ENCODE data around the gene MORF4L2. TPM values are rescaled to one million over a fixed set of nuclear protein-coding genes. Genes with fewer than 3 reads are reported as not detected.

MORF4L2 gene
- total and polyA plus RNA-seq, 9 of the 15 experiments (the other 6 are each of a cell fraction or from before 2014, with no cell fraction given): 324 to 781 (median 420) TPM

DNA sequence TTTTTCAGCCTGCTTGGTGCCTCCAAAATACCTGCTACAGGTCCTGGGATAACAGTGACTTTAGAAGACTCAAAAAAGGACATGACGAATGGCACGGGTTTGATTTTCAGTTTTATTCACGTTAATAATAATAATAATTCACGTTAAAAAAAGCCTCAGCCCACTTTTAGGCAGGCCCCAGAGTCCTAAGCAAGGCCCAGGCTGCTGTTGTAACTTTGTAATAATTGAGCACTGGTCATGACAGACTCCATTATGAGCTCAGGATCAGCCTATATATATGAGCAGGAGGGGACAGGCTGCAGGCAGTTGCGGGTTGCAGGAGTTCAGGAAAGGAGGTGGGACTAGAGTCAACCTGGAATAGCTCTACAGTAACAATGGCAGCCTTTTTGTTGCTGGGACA lies 24.1 kb upstream of the MORF4L2 start, which contains the start of gene TMEM31:
Gene TMEM31, plus strand, starts transcription at position 301 of the 400 bp plus-strand sequence. CDS start 1,350 bp downstream, outside the sequence.
- no peaks in the 10 kb centered on the region for H3K79me2 ChIP-seq (ENCODE audit: control insufficient read depth, insufficient read depth, low read length)
- ATAC-seq (no peak), FAIRE-seq (no peak), DNase-seq (ENCODE audit: extremely low read depth in 1 of 4, low spot score in 3 of 4) (no peak)
- no peaks in the 10 kb centered on the region for H3K9me3 ChIP-seq (replicated peaks; ENCODE audit: control insufficient read depth, insufficient read depth, low read depth, low read length)
- 6% methylated on average over 5 of the region's 5 CpGs for WGBS (ENCODE audit: insufficient coverage, low coverage, missing lambda C conversion rate)
- H4K20me1 ChIP-seq (replicated peaks; ENCODE audit: control insufficient read depth, insufficient read depth, low read length): no peaks in the 10 kb centered on the region
- no peak within 1 kb of the TSS for H3K9ac ChIP-seq (ENCODE audit: insufficient read depth in 1 of 2, low read depth in 2 of 2, low read length in 2 of 2)
- H3K36me3 ChIP-seq (ENCODE audit: control insufficient read depth, insufficient read depth, low read length): no peaks in the 10 kb centered on the region
- no peak within 1 kb of the TSS for H3K27ac ChIP-seq (ENCODE audit: extremely low read depth, low read depth, low read length)
- peaks cover 4 to 17% of the 10 kb centered on the region in 2 experiments; a peak in 3 of 5 replicates for H3K27me3 ChIP-seq (ENCODE audit: control insufficient read depth in 2 of 2, insufficient read depth in 2 of 2, low read length in 2 of 2)
- ChIA-PET POLR2A (no interaction called here), CTCF (ENCODE audit: low intra/inter-chr PET ratio) (interaction anchor here (0.6 kb wide), 1 partner anchor 12 kb away, joined by 4 read pairs; no protein-coding TSS in a partner anchor)
- no peaks in the 10 kb centered on the region for H3K4me1 ChIP-seq (replicated peaks in 1 of 2; ENCODE audit: control insufficient read depth in 2 of 2, insufficient read depth in 2 of 2, low read length in 2 of 2)
- in situ Hi-C loops (cut with MboI): no loop called here
- H2AFZ ChIP-seq (ENCODE audit: low read depth, low read length): no peak within 1 kb of the TSS
- H3K4me3 ChIP-seq: no peak within 1 kb of the TSS
- H3K4me2 ChIP-seq (ENCODE audit: insufficient read depth, low read length): no peak within 1 kb of the TSS
- no TSS peak for BruUV-seq (replicated peaks)
- intact Hi-C loops (cut with micrococcal nuclease): loop anchor here (5.0 kb wide), 1 partner anchor 107 kb away; no protein-coding TSS in a partner anchor
- H3K9me1 ChIP-seq (ENCODE audit: control insufficient read depth, insufficient read depth, low read length): no peaks in the 10 kb centered on the region
- no peak for TF ChIP-seq ZNF23 (CRISPR knock-in tag; IDR thresholded peaks at IDR 0.05)
- TF ChIP-seq, protein P1, sequence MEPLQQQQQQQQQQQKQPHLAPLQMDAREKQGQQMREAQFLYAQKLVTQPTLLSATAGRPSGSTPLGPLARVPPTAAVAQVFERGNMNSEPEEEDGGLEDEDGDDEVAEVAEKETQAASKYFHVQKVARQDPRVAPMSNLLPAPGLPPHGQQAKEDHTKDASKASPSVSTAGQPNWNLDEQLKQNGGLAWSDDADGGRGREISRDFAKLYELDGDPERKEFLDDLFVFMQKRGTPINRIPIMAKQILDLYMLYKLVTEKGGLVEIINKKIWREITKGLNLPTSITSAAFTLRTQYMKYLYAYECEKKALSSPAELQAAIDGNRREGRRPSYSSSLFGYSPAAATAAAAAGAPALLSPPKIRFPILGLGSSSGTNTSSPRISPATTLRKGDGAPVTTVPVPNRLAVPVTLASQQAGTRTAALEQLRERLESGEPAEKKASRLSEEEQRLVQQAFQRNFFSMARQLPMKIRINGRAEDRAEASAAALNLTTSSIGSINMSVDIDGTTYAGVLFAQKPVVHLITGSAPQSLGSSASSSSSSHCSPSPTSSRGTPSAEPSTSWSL (CRISPR knock-in tag; IDR thresholded peaks at IDR 0.05; ENCODE audit: borderline replicate concordance): no peak
- TF ChIP-seq MEIS2 (IDR thresholded peaks at IDR 0.05; ENCODE audit: partially characterized antibody): no peak
- TF ChIP-seq, protein P2, sequence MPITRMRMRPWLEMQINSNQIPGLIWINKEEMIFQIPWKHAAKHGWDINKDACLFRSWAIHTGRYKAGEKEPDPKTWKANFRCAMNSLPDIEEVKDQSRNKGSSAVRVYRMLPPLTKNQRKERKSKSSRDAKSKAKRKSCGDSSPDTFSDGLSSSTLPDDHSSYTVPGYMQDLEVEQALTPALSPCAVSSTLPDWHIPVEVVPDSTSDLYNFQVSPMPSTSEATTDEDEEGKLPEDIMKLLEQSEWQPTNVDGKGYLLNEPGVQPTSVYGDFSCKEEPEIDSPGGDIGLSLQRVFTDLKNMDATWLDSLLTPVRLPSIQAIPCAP (CRISPR knock-in tag; IDR thresholded peaks at IDR 0.05; ENCODE audit: borderline replicate concordance): no peak
- TF ChIP-seq ZNF174 (CRISPR knock-in tag; IDR thresholded peaks at IDR 0.05): no peak
- TF ChIP-seq, protein P3, sequence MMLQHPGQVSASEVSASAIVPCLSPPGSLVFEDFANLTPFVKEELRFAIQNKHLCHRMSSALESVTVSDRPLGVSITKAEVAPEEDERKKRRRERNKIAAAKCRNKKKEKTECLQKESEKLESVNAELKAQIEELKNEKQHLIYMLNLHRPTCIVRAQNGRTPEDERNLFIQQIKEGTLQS (IDR thresholded peaks at IDR 0.05): no peak
- TF ChIP-seq, protein P3 (CRISPR knock-in tag; conservative IDR thresholded peaks at IDR 0.05): no peak
- no peak for TF ChIP-seq C11orf30 (IDR thresholded peaks at IDR 0.05; ENCODE audit: low read depth)
- TF ChIP-seq ZC3H4 (CRISPR knock-in tag; IDR thresholded peaks at IDR 0.05; ENCODE audit: borderline replicate concordance): no peak
- TF ChIP-seq SNIP1 (IDR thresholded peaks at IDR 0.05; ENCODE audit: low read depth): no peak
- TF ChIP-seq, protein P4, sequence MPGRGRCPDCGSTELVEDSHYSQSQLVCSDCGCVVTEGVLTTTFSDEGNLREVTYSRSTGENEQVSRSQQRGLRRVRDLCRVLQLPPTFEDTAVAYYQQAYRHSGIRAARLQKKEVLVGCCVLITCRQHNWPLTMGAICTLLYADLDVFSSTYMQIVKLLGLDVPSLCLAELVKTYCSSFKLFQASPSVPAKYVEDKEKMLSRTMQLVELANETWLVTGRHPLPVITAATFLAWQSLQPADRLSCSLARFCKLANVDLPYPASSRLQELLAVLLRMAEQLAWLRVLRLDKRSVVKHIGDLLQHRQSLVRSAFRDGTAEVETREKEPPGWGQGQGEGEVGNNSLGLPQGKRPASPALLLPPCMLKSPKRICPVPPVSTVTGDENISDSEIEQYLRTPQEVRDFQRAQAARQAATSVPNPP (IDR thresholded peaks at IDR 0.05; ENCODE audit: borderline replicate concordance, insufficient read depth, insufficient read length): no peak
- TF ChIP-seq ZNF780A (CRISPR knock-in tag; IDR thresholded peaks at IDR 0.05): no peak
- TF ChIP-seq, protein P5, sequence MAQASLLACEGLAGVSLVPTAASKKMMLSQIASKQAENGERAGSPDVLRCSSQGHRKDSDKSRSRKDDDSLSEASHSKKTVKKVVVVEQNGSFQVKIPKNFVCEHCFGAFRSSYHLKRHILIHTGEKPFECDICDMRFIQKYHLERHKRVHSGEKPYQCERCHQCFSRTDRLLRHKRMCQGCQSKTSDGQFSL (CRISPR knock-in tag; IDR thresholded peaks at IDR 0.05): no peak
- TF ChIP-seq, protein P5 (tag; IDR thresholded peaks at IDR 0.05): no peak
- TF ChIP-seq, protein P6, sequence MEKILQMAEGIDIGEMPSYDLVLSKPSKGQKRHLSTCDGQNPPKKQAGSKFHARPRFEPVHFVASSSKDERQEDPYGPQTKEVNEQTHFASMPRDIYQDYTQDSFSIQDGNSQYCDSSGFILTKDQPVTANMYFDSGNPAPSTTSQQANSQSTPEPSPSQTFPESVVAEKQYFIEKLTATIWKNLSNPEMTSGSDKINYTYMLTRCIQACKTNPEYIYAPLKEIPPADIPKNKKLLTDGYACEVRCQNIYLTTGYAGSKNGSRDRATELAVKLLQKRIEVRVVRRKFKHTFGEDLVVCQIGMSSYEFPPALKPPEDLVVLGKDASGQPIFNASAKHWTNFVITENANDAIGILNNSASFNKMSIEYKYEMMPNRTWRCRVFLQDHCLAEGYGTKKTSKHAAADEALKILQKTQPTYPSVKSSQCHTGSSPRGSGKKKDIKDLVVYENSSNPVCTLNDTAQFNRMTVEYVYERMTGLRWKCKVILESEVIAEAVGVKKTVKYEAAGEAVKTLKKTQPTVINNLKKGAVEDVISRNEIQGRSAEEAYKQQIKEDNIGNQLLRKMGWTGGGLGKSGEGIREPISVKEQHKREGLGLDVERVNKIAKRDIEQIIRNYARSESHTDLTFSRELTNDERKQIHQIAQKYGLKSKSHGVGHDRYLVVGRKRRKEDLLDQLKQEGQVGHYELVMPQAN (IDR thresholded peaks at IDR 0.05; ENCODE audit: borderline replicate concordance): no peak

All from K562 (cell line).